ENCODE results near the gene TFF2.

TFF2 gene

GRCh38 chr21:42362700-42363099 lies 11.9 kb upstream of the TFF2 start:
- no peak for ATAC-seq
- H3K27ac Mint-ChIP-seq, result no peak overlapping the region
- DNase-seq (ENCODE audit: low spot score in 2 of 2), result no peak
- no peaks in the 10 kb centered on the region for H3K36me3 Mint-ChIP-seq
- peaks cover 18% of the 10 kb centered on the region for H3K4me1 Mint-ChIP-seq
- no peak overlapping the region for H3K4me3 Mint-ChIP-seq
- no peaks in the 10 kb centered on the region for H3K9me3 Mint-ChIP-seq

DNA sequence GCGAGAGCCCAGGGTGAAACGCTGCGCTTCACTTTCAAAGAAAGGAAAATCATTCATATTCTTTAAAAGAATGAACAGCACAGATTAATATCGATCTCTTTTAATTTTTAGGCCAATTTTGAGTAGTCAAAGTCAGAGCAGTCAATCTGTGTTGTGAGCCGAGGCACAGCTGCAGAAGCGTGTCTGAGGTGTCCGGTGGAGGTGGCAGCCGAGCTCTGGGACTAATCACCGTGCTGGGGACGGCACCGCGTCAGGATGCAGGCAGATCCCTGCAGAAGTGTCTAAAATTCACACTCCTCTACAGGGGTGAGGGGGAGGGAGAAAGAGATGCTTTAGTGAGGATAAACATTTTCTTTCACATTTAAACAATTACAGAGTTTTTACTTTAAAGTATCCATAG lies 11.4 kb upstream of the TFF2 start:
- Mint-ChIP-seq H3K27ac (no peak overlapping the region), H3K4me3 (no peak overlapping the region), H3K9me3 (no peaks in the 10 kb centered on the region), H3K4me1 (peaks cover 18% of the 10 kb centered on the region), H3K36me3 (no peaks in the 10 kb centered on the region)
- ATAC-seq (no peak), DNase-seq (ENCODE audit: low spot score in 2 of 2) (no peak)

GRCh38 chr21:42361286-42361685 lies 10.5 kb upstream of the TFF2 start:
- no peak for ATAC-seq
- Mint-ChIP-seq H3K27ac (no peak overlapping the region), H3K9me3 (no peaks in the 10 kb centered on the region), H3K4me1 (peaks cover 18% of the 10 kb centered on the region), H3K36me3 (no peaks in the 10 kb centered on the region), H3K4me3 (no peak overlapping the region)
- no peak for DNase-seq (ENCODE audit: low spot score in 2 of 2)

DNA sequence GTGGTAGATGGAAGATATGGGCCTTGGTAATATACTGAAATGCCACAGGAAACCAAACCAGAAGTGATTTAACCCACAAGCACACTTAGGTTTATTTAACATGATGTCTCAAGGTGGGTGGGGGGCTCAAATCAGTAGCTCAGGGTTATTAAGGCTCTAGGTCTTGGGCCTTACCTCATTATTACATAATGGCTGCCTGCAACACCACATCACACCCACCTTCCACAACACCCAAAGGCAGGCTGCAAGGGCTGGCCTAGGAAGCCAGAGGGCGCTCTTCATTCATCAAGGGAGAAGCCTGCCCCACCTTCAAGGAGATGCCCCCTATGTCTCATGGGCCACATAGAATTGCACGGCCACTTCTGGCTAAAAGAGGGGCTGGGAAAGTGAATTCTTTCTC lies 9.5 kb upstream of the TFF2 start:
- no peaks in the 10 kb centered on the region for H3K9me3 Mint-ChIP-seq
- DNase-seq (ENCODE audit: low spot score in 2 of 2) (no peak), ATAC-seq (no peak)
- peak overlapping the region; percentile 29 for H3K27ac Mint-ChIP-seq
- no peaks in the 10 kb centered on the region for H3K36me3 Mint-ChIP-seq
- peaks cover 18% of the 10 kb centered on the region for H3K4me1 Mint-ChIP-seq
- H3K4me3 Mint-ChIP-seq, result no peak overlapping the region

DNA sequence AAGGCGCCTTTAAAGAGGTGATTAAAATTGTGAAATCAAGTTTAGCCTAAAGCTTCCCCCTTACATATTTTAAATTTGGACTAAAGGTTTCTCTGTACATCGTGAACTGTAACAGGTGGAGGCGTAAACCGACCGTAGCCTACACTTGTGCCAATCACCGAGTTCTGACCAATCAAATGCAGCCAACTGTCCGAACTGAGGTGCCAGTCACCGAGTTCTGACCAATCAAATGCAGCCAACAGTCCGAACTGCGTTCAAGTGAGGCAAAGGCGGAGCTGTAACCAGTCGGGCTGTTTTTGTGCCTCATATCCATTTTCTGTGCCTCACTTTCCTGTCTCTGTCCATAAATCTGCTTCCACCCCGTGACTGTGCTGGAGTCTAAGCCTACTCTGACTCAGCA lies 8.1 kb upstream of the TFF2 start:
- H3K4me1 Mint-ChIP-seq, result peaks cover 12% of the 10 kb centered on the region
- DNase-seq (ENCODE audit: low spot score in 2 of 2) (no peak), ATAC-seq (no peak)
- H3K36me3 Mint-ChIP-seq, result no peaks in the 10 kb centered on the region
- H3K4me3 Mint-ChIP-seq, result no peak overlapping the region
- peaks cover 8% of the 10 kb centered on the region for H3K9me3 Mint-ChIP-seq
- no peak overlapping the region for H3K27ac Mint-ChIP-seq

GRCh38 chr21:42358261-42358660 lies 7.5 kb upstream of the TFF2 start:
- peaks cover 8% of the 10 kb centered on the region for H3K9me3 Mint-ChIP-seq

DNA sequence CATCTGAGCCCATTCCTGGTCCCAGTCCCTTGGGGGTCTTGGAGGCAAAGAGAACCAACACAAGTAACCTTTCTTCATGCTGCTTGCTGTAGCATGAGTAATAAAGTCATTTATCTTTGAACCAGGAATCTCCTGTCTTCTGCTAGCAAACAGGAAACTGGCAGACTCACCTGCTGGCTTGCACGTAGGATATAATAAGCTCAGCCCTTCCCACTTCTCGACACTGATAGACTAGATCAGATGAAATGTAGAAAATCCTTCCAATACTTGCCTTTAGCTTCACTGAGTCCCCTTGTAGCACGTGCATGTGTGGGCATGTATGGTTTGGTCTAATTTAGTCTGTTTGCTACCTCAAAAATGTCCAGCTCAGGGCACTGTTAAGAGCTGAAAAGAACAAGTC lies 6.5 kb upstream of the TFF2 start:
- DNase-seq (ENCODE audit: low spot score in 2 of 2) (no peak), ATAC-seq (no peak)
- H3K4me3 Mint-ChIP-seq, result no peak overlapping the region
- no peaks in the 10 kb centered on the region for H3K36me3 Mint-ChIP-seq
- H3K27ac Mint-ChIP-seq, result no peak overlapping the region
- H3K4me1 Mint-ChIP-seq, result peaks cover 16% of the 10 kb centered on the region
- peaks cover 8% of the 10 kb centered on the region for H3K9me3 Mint-ChIP-seq

More at GRCh38 chr21:42358261-42358660, 7.5 kb upstream of the TFF2 start:
- ATAC-seq (no peak), DNase-seq (ENCODE audit: low spot score in 2 of 2) (no peak)
- peaks cover 16% of the 10 kb centered on the region for H3K4me1 Mint-ChIP-seq
- no peaks in the 10 kb centered on the region for H3K36me3 Mint-ChIP-seq
- no peak overlapping the region for H3K4me3 Mint-ChIP-seq
- no peak overlapping the region for H3K27ac Mint-ChIP-seq

DNA sequence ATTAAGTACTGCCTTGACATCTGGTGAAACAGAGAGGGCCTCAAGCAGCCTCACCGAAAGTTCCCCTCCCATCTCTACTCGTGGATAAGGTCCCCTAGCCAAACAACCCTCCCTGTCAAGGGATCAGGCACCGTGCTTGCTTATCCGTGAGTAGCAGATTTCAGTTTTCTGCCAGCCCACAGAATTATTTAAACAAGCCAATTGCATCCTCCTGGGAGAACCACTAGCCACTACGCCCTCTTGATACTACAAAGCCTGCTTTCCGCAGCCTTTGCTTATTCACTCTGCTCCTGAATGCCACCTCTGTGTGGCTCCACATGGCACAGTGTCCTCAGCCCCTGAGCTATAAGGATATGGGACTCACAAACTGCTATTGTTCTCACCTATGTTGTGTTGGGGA lies 5.9 kb upstream of the TFF2 start:
- Mint-ChIP-seq H3K27ac (no peak overlapping the region), H3K9me3 (peaks cover 8% of the 10 kb centered on the region), H3K4me1 (peaks cover 11% of the 10 kb centered on the region), H3K4me3 (no peak overlapping the region), H3K36me3 (no peaks in the 10 kb centered on the region)
- DNase-seq (ENCODE audit: low spot score in 2 of 2) (no peak), ATAC-seq (no peak)

DNA sequence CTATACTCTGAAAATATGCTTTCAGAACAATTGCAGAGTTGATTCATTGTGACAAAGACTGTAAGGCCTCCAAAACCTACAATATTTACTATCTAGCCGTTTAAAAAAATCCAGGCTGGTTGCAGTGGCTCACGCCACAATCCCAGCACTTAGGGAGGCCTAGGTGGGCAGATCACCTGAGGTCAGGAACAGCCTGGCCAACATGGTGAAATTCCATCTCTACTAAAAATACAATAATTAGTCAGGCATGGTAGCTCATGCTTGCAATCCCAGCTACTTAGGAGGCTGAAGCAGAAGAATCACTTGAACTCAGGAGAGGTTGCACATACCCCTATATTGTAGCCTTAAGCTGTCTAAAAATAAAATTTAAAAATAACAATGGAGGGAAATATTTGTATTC lies 5.3 kb upstream of the TFF2 start:
- DNase-seq (ENCODE audit: low spot score in 2 of 2) (no peak), ATAC-seq (no peak)
- H3K4me1 Mint-ChIP-seq, result peaks cover 11% of the 10 kb centered on the region
- H3K4me3 Mint-ChIP-seq, result no peak overlapping the region
- no peaks in the 10 kb centered on the region for H3K36me3 Mint-ChIP-seq
- H3K27ac Mint-ChIP-seq, result no peak overlapping the region
- H3K9me3 Mint-ChIP-seq, result peaks cover 8% of the 10 kb centered on the region

DNA sequence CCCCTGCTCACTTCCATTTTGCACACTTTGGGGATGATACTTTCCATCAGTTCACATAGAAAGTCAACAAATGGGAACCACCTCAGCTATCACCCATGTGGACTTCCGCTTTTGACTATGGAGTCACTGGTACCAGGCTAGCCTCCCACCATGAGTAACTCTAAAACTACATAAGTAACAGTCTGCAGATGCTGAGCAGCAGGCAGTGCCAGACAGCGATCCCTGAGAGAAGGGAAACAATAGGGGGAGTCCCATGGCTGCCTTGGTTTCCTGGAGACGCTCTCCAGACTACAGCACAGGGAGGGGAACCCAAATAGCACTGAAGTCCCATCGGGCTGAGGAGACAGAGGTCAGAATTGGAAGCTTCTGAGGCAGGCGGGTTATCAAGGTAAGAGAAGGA lies 2.8 kb upstream of the TFF2 start:
- Mint-ChIP-seq H3K4me1 (peaks cover 10% of the 10 kb centered on the region), H3K4me3 (no peak overlapping the region), H3K27ac (no peak overlapping the region), H3K9me3 (peaks cover 8% of the 10 kb centered on the region), H3K36me3 (no peaks in the 10 kb centered on the region)
- ATAC-seq, result no peak
- DNase-seq (ENCODE audit: low spot score in 2 of 2), result no peak

- Mint-ChIP-seq H3K36me3 (no peaks in the 10 kb centered on the region), H3K4me1 (peaks cover 6% of the 10 kb centered on the region), H3K9me3 (peaks cover 8% of the 10 kb centered on the region), H3K27ac (peak overlapping the region; percentile 80), H3K4me3 (no peak overlapping the region)
- DNase-seq (ENCODE audit: low spot score in 2 of 2) (no peak), ATAC-seq (no peak)
Measured at GRCh38 chr21:42352441-42353095, 1.8 kb upstream of the TFF2 start.

DNA sequence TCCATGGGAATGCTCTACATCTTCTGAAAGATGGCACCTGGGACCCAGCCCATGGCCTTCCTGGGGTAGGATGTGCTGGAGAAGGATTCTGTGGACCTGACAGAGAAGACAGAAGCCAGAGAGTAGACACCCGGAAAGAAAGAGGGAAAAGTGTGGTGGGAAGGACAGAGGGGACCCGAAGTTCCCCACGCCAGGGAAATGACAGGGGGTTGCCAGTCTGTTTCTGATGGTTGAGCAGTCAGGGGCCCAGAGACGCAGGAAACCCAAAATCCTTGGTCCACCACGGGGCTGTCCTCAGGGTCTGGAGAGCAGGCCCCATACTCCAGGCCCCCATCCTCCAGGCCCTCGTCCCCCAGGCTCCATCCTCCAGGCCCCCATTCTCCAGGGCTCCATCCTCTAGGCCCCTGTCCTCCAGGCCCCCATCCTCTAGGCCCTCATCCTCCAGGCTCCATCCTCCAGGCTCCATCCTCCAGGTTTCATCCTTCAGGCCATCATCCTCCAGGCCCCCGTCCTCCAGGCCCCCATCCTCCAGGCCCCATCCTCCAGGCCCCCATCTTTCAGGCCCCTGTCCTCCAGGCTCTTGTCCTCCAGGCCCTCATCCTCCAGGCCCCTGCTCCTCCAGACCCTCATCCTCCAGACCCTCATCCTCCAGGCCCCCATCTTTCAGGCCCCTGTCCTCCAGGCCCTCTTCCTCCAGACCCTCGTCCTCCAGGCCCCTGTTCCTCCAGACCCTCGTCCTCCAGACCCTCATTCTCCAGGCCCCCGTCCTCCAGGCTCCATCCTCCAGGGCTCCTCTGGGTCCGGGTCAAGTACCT lies 1.0 kb upstream of the TFF2 start:
- Mint-ChIP-seq H3K4me1 (peaks cover 6% of the 10 kb centered on the region), H3K36me3 (no peaks in the 10 kb centered on the region), H3K9me3 (peaks cover 8% of the 10 kb centered on the region), H3K27ac (peak overlapping the region; percentile 80), H3K4me3 (no peak overlapping the region)
- ATAC-seq, result no peak
- no peak for DNase-seq (ENCODE audit: low spot score in 2 of 2)

DNA sequence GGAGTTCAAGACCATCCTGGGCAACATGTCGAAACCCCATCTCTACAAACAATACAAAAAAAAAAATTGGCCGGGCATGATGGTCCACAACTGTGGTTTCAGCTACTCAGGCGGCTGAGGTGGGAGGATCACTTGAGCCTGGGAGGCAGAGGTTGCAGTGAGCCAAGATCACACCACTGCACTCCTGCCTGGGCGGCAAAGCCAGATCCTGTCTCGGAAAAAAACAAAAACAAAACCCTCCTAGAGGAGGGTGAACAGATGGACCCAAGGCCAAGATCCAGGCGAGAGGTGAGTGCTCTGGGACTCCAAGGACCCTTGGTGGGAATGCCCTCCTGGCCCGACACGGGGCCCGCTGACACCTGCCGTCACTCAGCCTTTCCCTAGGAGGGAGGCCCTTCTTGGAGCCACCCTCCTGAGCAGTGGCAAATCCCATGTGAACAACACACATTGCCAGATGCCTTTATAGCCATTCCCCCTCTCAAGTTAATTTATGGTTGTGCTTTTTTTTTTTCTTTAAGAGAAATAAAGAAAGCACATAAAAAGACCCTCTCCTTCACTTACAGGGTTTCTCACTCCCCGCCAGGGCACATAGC lies 380 bp downstream of the TFF2 start:
- peaks cover 6% of the 10 kb centered on the region for H3K4me1 Mint-ChIP-seq
- ATAC-seq (no peak), DNase-seq (ENCODE audit: low spot score in 2 of 2) (no peak)
- H3K4me3 Mint-ChIP-seq, result no peak overlapping the region
- H3K9me3 Mint-ChIP-seq, result peaks cover 8% of the 10 kb centered on the region
- H3K27ac Mint-ChIP-seq, result peak overlapping the region; percentile 50
- no peaks in the 10 kb centered on the region for H3K36me3 Mint-ChIP-seq

DNA sequence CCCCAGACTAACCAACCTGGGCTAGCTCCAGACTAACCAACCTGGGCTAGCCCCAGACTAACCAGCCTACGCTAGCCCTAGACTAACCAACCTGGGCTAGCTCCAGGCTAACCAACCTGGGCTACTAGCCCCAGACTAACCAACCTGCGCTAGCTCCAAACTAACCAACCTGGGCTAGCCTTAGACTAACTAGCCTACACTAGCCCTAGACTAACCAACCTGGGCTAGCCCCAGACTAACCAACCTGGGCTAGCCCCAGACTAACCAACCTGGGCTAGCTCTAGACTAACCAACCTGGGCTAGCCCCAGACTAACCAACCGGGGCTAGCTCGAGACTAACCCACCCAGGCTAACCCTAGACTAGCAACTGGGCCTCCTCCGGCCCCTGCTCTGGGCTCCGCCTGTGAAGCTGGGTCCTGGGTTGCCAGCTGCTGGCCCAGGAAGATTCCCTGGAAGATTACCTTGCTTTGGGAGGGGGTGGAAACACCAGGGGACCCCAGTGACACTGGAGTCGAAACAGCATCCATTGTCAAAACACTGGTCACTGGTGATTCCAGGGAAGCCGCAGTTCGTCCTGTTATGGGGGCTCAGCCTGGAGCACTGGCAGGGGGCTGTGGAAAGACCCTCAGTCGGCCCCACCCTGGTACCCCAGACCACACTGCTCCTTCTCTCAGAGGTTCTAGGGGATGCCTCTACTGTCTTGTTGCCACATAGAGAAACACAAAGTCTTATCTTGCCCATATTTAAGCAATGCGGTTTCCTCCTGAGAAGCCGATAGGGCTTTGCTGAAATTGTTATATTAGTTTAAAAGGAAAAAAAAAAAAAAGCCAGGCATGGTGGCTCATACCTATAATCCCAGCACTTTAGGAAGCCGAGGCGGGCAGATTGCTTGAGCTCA lies 1.1 kb downstream of the TFF2 start:
- peaks cover 6% of the 10 kb centered on the region for H3K4me1 Mint-ChIP-seq
- ATAC-seq (no peak), DNase-seq (ENCODE audit: low spot score in 2 of 2) (no peak)
- no peak overlapping the region for H3K27ac Mint-ChIP-seq
- H3K9me3 Mint-ChIP-seq, result peaks cover 3% of the 10 kb centered on the region
- H3K4me3 Mint-ChIP-seq, result no peak overlapping the region
- no peaks in the 10 kb centered on the region for H3K36me3 Mint-ChIP-seq

GRCh38 chr21:42348762-42349161 lies 2.0 kb downstream of the TFF2 start:
- Mint-ChIP-seq H3K36me3 (no peaks in the 10 kb centered on the region), H3K4me1 (peaks cover 6% of the 10 kb centered on the region), H3K4me3 (no peak overlapping the region), H3K9me3 (no peaks in the 10 kb centered on the region), H3K27ac (no peak overlapping the region)
- DNase-seq (ENCODE audit: low spot score in 2 of 2) (no peak), ATAC-seq (no peak)

Measured in stimulated activated effector memory CD8-positive, alpha-beta T cell treated with anti-CD3 and anti-CD28 coated beads, Interleukin-12 subunit alpha, Interleukin-12 subunit beta, amount 100 ng/mL, for 72 hours (primary cell).